ENCODE results near the gene CBLB. TPM values are rescaled to one million over a fixed set of nuclear protein-coding genes. Genes with fewer than 3 reads are reported as not detected.
A peak's percentile ranks its signal among the peaks of the same experiment; 100 is the strongest.

The CBLB gene
- total RNA-seq, 1 donor from 2014 or later, result 29.7 TPM

DNA sequence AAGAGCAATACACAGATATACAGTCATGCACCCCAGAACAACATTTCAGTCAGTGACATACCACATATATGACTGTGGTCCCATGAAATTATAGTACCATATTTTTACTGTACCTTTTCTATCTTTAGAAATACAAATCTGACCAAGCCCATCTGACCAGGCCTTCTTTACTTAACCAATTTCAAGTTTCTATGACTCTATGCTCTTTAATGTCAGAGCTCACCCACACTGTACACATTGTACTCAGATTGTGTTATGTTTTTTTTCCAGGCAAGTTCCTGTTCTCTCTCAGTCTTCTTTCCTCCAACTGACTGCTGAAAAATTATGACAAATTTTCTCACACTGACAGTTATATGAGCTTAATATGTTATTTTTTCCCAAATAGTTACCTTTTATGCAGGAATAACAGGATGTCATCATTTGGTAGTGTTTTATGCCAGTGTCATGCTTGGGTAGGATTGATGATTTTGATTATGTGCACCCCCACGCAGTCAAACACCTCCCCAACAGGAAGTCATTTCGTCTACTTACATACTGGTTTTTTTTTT is 8.0 kb upstream of the CBLB start:
- DNase-seq (no peak), ATAC-seq (peak; percentile 75 to 83)
- Histone ChIP-seq H3K9me3 (no peaks in the 10 kb centered on the region), H3K27me3 (ENCODE audit: low read depth) (no peaks in the 10 kb centered on the region), H3K4me3 (no peak overlapping the region), H3K4me1 (no peaks in the 10 kb centered on the region), H3K27ac (no peak overlapping the region), H3K36me3 (no peaks in the 10 kb centered on the region)
- intact Hi-C loops (cut with DNase I), result no loop called here
- TF ChIP-seq, protein P1, sequence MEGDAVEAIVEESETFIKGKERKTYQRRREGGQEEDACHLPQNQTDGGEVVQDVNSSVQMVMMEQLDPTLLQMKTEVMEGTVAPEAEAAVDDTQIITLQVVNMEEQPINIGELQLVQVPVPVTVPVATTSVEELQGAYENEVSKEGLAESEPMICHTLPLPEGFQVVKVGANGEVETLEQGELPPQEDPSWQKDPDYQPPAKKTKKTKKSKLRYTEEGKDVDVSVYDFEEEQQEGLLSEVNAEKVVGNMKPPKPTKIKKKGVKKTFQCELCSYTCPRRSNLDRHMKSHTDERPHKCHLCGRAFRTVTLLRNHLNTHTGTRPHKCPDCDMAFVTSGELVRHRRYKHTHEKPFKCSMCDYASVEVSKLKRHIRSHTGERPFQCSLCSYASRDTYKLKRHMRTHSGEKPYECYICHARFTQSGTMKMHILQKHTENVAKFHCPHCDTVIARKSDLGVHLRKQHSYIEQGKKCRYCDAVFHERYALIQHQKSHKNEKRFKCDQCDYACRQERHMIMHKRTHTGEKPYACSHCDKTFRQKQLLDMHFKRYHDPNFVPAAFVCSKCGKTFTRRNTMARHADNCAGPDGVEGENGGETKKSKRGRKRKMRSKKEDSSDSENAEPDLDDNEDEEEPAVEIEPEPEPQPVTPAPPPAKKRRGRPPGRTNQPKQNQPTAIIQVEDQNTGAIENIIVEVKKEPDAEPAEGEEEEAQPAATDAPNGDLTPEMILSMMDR (IDR thresholded peaks at IDR 0.05), result no peak

DNA sequence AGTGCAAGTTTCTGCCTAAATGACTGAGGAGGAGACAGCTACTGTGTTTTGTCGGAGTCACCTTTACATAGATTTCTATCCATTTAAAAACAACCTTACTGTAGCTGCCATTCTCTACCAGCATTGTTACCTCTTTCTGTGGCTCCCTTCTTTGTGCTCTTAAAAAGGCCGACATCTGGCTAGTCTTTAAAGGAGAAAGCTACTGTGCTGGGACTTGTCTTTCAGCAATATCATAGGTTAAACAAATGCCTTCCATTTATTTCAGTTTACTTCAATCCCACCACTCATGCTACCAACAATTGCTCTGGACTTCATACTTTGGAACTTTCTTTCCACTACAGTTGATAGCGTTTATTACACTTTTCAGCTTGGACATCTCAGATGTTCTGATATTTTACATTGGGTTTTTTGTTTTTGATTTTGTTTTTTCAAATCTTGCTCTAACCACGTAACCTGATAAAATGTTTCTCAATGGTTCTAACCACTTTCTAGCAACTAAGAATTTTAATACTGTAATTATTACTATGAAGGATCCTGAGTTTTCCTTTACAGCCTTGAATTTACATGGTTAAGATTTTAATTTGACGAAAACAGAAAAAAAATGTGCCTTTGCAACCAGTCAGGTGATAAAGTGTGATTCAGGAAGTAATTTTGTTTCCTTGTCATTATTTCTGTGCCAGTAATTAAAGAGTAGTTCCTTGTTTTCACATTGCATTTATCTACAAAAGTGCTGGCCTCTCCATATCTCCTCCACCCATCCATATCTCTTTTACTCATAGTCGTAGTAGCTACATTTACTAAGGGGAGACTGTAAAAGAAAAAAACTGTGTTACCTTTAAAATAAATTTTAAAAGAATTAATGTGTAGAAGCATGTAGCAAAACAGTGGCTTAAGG is 1.3 kb upstream of the CBLB start:
- ATAC-seq (no peak), DNase-seq (no peak)
- Histone ChIP-seq H3K27me3 (ENCODE audit: low read depth) (no peaks in the 10 kb centered on the region), H3K27ac (peak overlapping the region; percentile 97), H3K9me3 (no peaks in the 10 kb centered on the region), H3K4me1 (peaks cover 39% of the 10 kb centered on the region), H3K36me3 (no peaks in the 10 kb centered on the region), H3K4me3 (peak overlapping the region; percentile 86)
- TF ChIP-seq, protein P1 (IDR thresholded peaks at IDR 0.05), result no peak
- intact Hi-C loops (cut with DNase I), result no loop called here

DNA sequence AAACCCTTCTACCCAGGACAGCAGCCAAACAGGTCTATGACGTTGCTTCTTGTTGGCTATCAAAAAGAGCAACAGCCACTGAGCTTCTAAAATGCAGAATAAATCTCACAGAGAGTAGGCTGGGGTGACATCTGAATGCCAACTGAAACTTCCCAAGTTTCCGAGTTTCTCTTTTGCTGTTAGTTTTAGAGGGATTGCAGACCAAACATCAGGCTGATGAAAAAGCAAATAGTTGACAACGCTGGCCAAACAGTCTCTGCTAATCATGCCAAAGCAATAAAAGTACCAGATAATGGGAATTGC is 670 bp upstream of the CBLB start:
- Histone ChIP-seq H3K27ac (peak overlapping the region; percentile 97), H3K4me1 (peaks cover 45% of the 10 kb centered on the region), H3K9me3 (no peaks in the 10 kb centered on the region), H3K36me3 (peaks cover under 1% of the 10 kb centered on the region), H3K4me3 (peak overlapping the region; percentile 86), H3K27me3 (ENCODE audit: low read depth) (no peaks in the 10 kb centered on the region)
- TF ChIP-seq, protein P1 (IDR thresholded peaks at IDR 0.05), result no peak
- DNase-seq, result no peak
- no peak for ATAC-seq
- intact Hi-C loops (cut with DNase I), result no loop called here

DNA sequence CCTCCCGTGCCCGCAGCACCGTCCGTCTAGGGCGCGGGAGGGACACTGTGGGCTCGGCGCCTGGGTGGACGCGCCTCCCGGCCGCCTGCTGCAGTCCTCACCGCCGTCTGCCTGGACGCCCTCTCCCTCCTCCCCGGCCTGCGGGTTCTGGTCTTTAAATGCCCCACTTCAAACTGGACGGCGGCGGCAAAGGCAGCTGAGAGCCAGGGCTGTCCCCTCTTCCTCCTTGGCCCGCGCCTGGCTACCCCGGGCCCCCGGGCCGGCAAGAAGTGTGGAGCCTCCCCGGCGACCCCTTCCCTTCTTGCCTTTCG is 426 bp downstream of the CBLB start:
- peak overlapping the region; percentile 97 for H3K27ac ChIP-seq
- H3K4me1 ChIP-seq, result peaks cover 53% of the 10 kb centered on the region
- peak; percentile 74 to 75 for ATAC-seq
- peaks cover 5% of the 10 kb centered on the region for H3K36me3 ChIP-seq
- no peaks in the 10 kb centered on the region for H3K27me3 ChIP-seq (ENCODE audit: low read depth)
- intact Hi-C loops (cut with DNase I), result no loop called here
- TF ChIP-seq, protein P1 (IDR thresholded peaks at IDR 0.05), result no peak
- peak; percentile 82 for DNase-seq
- H3K4me3 ChIP-seq, result peak overlapping the region; percentile 86
- no peaks in the 10 kb centered on the region for H3K9me3 ChIP-seq

DNA sequence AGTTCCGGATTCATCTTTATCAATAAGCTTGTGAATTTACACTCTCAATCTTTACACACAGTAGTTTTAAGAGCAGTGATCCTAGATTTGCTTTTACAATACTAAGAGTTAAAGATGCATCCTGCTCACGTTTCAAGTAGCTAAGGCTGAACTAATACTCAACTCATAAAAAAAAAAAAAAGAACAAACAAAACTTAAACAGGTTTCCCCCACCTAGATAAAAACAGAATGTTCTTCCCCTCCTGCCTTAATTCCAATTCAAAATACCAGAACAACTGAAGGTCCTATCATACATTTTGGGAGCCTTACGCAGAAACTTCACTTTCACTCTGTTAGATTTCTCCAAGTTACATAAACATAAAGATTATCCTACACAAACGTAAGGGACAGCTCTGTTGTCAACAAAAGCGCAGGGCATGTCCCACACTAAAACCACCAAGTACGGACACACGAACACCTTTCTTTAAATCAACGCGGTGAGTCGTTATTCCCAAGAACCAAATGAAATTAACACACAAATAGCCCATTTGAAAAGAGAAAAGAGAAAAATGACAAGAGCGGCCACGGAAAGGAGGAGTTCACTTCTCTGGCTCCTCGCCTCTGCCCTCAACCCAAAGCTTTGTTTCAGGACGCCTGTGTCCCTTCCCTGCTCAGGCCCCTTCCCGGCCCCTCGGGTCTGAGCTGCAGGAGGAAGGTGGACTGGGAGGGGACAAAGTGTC is 941 bp downstream of the CBLB start:
- intact Hi-C loops (cut with DNase I), result no loop called here
- DNase-seq, result no peak
- H3K4me1 ChIP-seq, result peaks cover 56% of the 10 kb centered on the region

More for the DNA sequence above, 941 bp downstream of the CBLB start:
- TF ChIP-seq, protein P1 (IDR thresholded peaks at IDR 0.05), result no peak
- H3K27ac ChIP-seq, result peak overlapping the region; percentile 97
- peaks cover 5% of the 10 kb centered on the region for H3K36me3 ChIP-seq
- H3K9me3 ChIP-seq, result no peaks in the 10 kb centered on the region
- H3K4me3 ChIP-seq, result peak overlapping the region; percentile 86
- no peak for ATAC-seq
- H3K27me3 ChIP-seq (ENCODE audit: low read depth), result no peaks in the 10 kb centered on the region

Data from lower lobe of right lung (tissue), 2 donors.